H1 (cell line): Measurements from ENCODE around the gene PIK3R1. TPM values are rescaled to one million over a fixed set of nuclear protein-coding genes. Genes with fewer than 3 reads are reported as not detected.

Experiments used
- CTCF ChIA-PET: fragments of 300-600 bp; sonication (Branson Sonifier 250); formaldehyde crosslinking; loops from one replicate; lab custom pipeline; 2021; ENCODE audit not compliant: partially characterized antibody; lab: Charles Lee
- POLR2A ChIA-PET: fragments of 300-600 bp; sonication (Branson Sonifier 250); formaldehyde crosslinking; loops from one replicate; lab custom pipeline; 2021; ENCODE audit warnings: inconsistent platforms; ENCODE audit not compliant: partially characterized antibody; lab: Charles Lee
- DNase-seq, 2 experiments: peaks; one replicate each; pipeline versions ENCODE4 v3.0.0 to v3.0.0-alpha.2; 2010 to 2022; ENCODE audit warnings: low spot score in 2 of 2, low read depth in 1 of 2, mixed read lengths in 1 of 2
- FAIRE-seq: peaks from 2 replicates; lab custom pipeline; 2011; peaks lifted over from hg19 to GRCh38; lab: Jason Lieb, UNC
- H2AFZ ChIP-seq: 2 replicates; pipeline ENCODE4 v1.8.1; 2012; ENCODE audit warnings: low read length, inconsistent platforms
- H2AK5ac ChIP-seq: 2 replicates; pipeline ENCODE4 v1.6.1; 2013; ENCODE audit warnings: low read depth, low read length
- H2BK120ac ChIP-seq: replicated peaks from 2 replicates; pipeline ENCODE3; 2013; ENCODE audit warnings: low read depth, low read length, inconsistent platforms
- H2BK12ac ChIP-seq: 2 replicates; pipeline ENCODE4 v1.6.1; 2013; ENCODE audit warnings: low read depth, low read length
- H2BK15ac ChIP-seq: 2 replicates; pipeline ENCODE4 v1.6.1; 2013; ENCODE audit warnings: low read length
- H2BK20ac ChIP-seq: 2 replicates; pipeline ENCODE4 v1.6.1; 2013; ENCODE audit warnings: low read length
- H2BK5ac ChIP-seq: 2 replicates; pipeline ENCODE4 v1.6.1; 2013; ENCODE audit warnings: low read depth, low read length
- H3K14ac ChIP-seq: 2 replicates; pipeline ENCODE4 v1.6.1; 2013; ENCODE audit warnings: inconsistent platforms; ENCODE audit not compliant: insufficient read length
- H3K18ac ChIP-seq: 2 replicates; pipeline ENCODE4 v1.6.1; 2013; ENCODE audit warnings: low read length; ENCODE audit errors: extremely low read depth
- H3K23ac ChIP-seq: 2 replicates; pipeline ENCODE4 v1.6.1; 2013; ENCODE audit warnings: inconsistent platforms; ENCODE audit not compliant: insufficient read length
- H3K23me2 ChIP-seq: 2 replicates; pipeline ENCODE4 v1.6.1; 2013; ENCODE audit warnings: low read depth, low read length
- H3K27ac ChIP-seq: 2 replicates; pipeline ENCODE4 v1.6.1; 2011; ENCODE audit warnings: low read depth, low read length, inconsistent platforms
- H3K27me3 ChIP-seq, 4 experiments: replicated peaks in 1 of 4; 1 replicate in 1 of 4; 2 replicates in 3 of 4; pipeline versions ENCODE4 v1.6.1 to v1.8.1; 2011 to 2013; ENCODE audit warnings: low read length in 3 of 4, mild to moderate bottlenecking in 3 of 4, inconsistent platforms in 2 of 4, mixed read lengths in 2 of 4, moderate library complexity in 1 of 4; ENCODE audit not compliant: control insufficient read depth in 3 of 4, insufficient read depth in 3 of 4; ENCODE audit errors: extremely low read depth in 1 of 4
- H3K36me3 ChIP-seq, 4 experiments: 2 replicates each; pipeline versions ENCODE4 v1.6.1 to v1.8.1; 2011 to 2013; ENCODE audit warnings: mild to moderate bottlenecking in 4 of 4, low read length in 3 of 4, moderate library complexity in 2 of 4, control low read depth in 1 of 4, inconsistent platforms in 1 of 4; ENCODE audit not compliant: insufficient read depth in 4 of 4, control insufficient read depth in 2 of 4
- H3K4ac ChIP-seq: replicated peaks from 2 replicates; pipeline ENCODE3; 2013; ENCODE audit warnings: low read length, low read depth, mixed read lengths, inconsistent platforms; ENCODE audit not compliant: insufficient read length
- H3K4me1 ChIP-seq, 4 experiments: replicated peaks in 1 of 4; 1 replicate in 1 of 4; 2 replicates in 3 of 4; pipeline versions ENCODE4 v1.6.1 to v1.8.1; 2011 to 2013; ENCODE audit warnings: low read length in 3 of 4, inconsistent platforms in 2 of 4, mixed read lengths in 1 of 4; ENCODE audit not compliant: insufficient read depth in 4 of 4, control insufficient read depth in 3 of 4
- H3K4me2 ChIP-seq, 2 experiments: 2 replicates each; pipeline versions ENCODE4 v1.6.1 to v1.8.1; 2011 to 2013; ENCODE audit warnings: low read depth in 2 of 2, low read length in 2 of 2, control low read depth in 1 of 2, inconsistent platforms in 1 of 2, mild to moderate bottlenecking in 1 of 2; ENCODE audit not compliant: insufficient read depth in 1 of 2
- H3K4me3 ChIP-seq, 4 experiments: fragments of 200-600, 300-600 bp in 1 of 4; sonication (generic), shearing (Covaris generic), sonication (Bioruptor Twin) in 1 of 4; 2 replicates each; pipeline versions ENCODE4 v1.5.1 to v1.8.1; 2011 to 2016; ENCODE audit warnings: low read length in 4 of 4, low read depth in 3 of 4, control low read depth in 2 of 4, inconsistent platforms in 2 of 4, mild to moderate bottlenecking in 2 of 4, mixed read lengths in 1 of 4, moderate library complexity in 1 of 4; ENCODE audit not compliant: insufficient read depth in 2 of 4; ENCODE audit errors: extremely low read depth in 1 of 4
- H3K56ac ChIP-seq: replicated peaks from 2 replicates; pipeline ENCODE3; 2013; ENCODE audit warnings: low read depth, mild to moderate bottlenecking, mixed read lengths, low read length, inconsistent platforms; ENCODE audit not compliant: insufficient read length
- H3K79me1 ChIP-seq: 2 replicates; pipeline ENCODE4 v1.6.1; 2013; ENCODE audit warnings: low read depth, low read length, control low read depth
- H3K79me2 ChIP-seq, 2 experiments: 2 replicates each; pipeline versions ENCODE4 v1.6.1 to v1.8.1; 2012 to 2013; ENCODE audit warnings: low read length in 2 of 2, mild to moderate bottlenecking in 2 of 2, inconsistent platforms in 1 of 2; ENCODE audit not compliant: insufficient read depth in 2 of 2, control insufficient read depth in 1 of 2
- H3K9ac ChIP-seq, 4 experiments: replicated peaks in 1 of 4; 1 replicate in 1 of 4; 2 replicates in 3 of 4; pipeline versions ENCODE4 v1.6.1 to v1.8.1; 2011 to 2013; ENCODE audit warnings: low read depth in 3 of 4, low read length in 3 of 4, control low read depth in 2 of 4, mild to moderate bottlenecking in 2 of 4, moderate library complexity in 2 of 4, inconsistent platforms in 1 of 4; ENCODE audit errors: extremely low read depth in 1 of 4
- H3K9me3 ChIP-seq, 2 experiments: 2 replicates each; pipeline versions ENCODE4 v1.6.1 to v1.8.1; 2012 to 2013; ENCODE audit warnings: mild to moderate bottlenecking in 2 of 2, moderate library complexity in 2 of 2, control low read depth in 1 of 2, inconsistent platforms in 1 of 2, low read depth in 1 of 2, low read length in 1 of 2, mixed read lengths in 1 of 2; ENCODE audit not compliant: insufficient read depth in 2 of 2
- H4K20me1 ChIP-seq, 2 experiments: replicated peaks in 1 of 2; 2 replicates each; pipeline versions ENCODE3 to v1.8.1; 2011 to 2013; ENCODE audit warnings: inconsistent platforms in 2 of 2, low read length in 2 of 2, mild to moderate bottlenecking in 1 of 2; ENCODE audit not compliant: insufficient read depth in 2 of 2, control insufficient read depth in 1 of 2
- H4K5ac ChIP-seq: 2 replicates; pipeline ENCODE4 v1.6.1; 2013; ENCODE audit warnings: low read length, low read depth, mixed read lengths, inconsistent platforms; ENCODE audit not compliant: insufficient read length
- H4K8ac ChIP-seq: 2 replicates; pipeline ENCODE4 v1.8.0; 2013; ENCODE audit warnings: mild to moderate bottlenecking, moderate library complexity, low read length, inconsistent platforms; ENCODE audit not compliant: insufficient read depth; ENCODE audit errors: extremely low read depth
- H4K91ac ChIP-seq: replicated peaks from 2 replicates; pipeline ENCODE3; 2013; ENCODE audit warnings: low read length, mixed read lengths, inconsistent platforms; ENCODE audit not compliant: insufficient read length
- BRCA1 ChIP-seq: IDR thresholded peaks from 2 replicates; pipeline ENCODE4 v1.6.1; 2012; ENCODE audit warnings: low read depth, low read length, improper control_type of control experiment
- CREB1 ChIP-seq: IDR thresholded peaks from 2 replicates; pipeline ENCODE4 v1.6.1; 2012; ENCODE audit warnings: inconsistent platforms
- FOSL1 ChIP-seq: IDR thresholded peaks from 2 replicates; pipeline ENCODE4 v1.6.1; 2011; ENCODE audit warnings: mild to moderate bottlenecking, low read depth, low read length, moderate library complexity; ENCODE audit not compliant: insufficient read depth
- GABPA ChIP-seq: IDR thresholded peaks from 2 replicates; pipeline ENCODE4 v1.6.1; 2011; ENCODE audit warnings: mild to moderate bottlenecking, low read length, moderate library complexity, borderline replicate concordance; ENCODE audit not compliant: insufficient read depth
- JUN ChIP-seq: IDR thresholded peaks from 2 replicates; pipeline ENCODE4 v1.6.1; 2011; ENCODE audit warnings: low read depth, mild to moderate bottlenecking, improper control_type of control experiment, low read length
- KDM1A ChIP-seq: fragments of 200-600, 300-600 bp; sonication (generic); IDR thresholded peaks from 2 replicates; pipeline ENCODE4 v1.7.1; 2016; ENCODE audit warnings: mild to moderate bottlenecking, low read length, borderline replicate concordance
- MAFK ChIP-seq: IDR thresholded peaks from 2 replicates; pipeline ENCODE4 v1.6.1; 2012; ENCODE audit warnings: low read depth, mild to moderate bottlenecking, improper control_type of control experiment, low read length
- PHF8 ChIP-seq: fragments of 200-600 bp; sonication (generic); conservative IDR thresholded peaks from 2 replicates; pipeline ENCODE4 v1.7.1; 2012; ENCODE audit warnings: low read depth, mild to moderate bottlenecking, inconsistent platforms, low read length, moderate library complexity
- RNF2 ChIP-seq: fragments of 200-900, 300-1000 bp; sonication (generic); IDR thresholded peaks from 2 replicates; pipeline ENCODE4 v1.7.1; 2016; ENCODE audit warnings: borderline replicate concordance, low read depth, mild to moderate bottlenecking, antibody characterized with exemption, low read length; ENCODE audit not compliant: poor library complexity, severe bottlenecking; ENCODE audit errors: missing control alignments
- RXRA ChIP-seq: IDR thresholded peaks from 2 replicates; pipeline ENCODE4 v1.6.1; 2011; ENCODE audit warnings: low read depth, mild to moderate bottlenecking, low read length, moderate library complexity; ENCODE audit not compliant: insufficient read depth
- SIX5 ChIP-seq: IDR thresholded peaks from 2 replicates; pipeline ENCODE4 v1.6.1; 2011; ENCODE audit warnings: mild to moderate bottlenecking, low read depth, low read length
- SUZ12 ChIP-seq: fragments of 200-600 bp; sonication (generic); IDR thresholded peaks from 2 replicates; pipeline ENCODE4 v1.6.1; 2012; ENCODE audit warnings: mild to moderate bottlenecking, inconsistent platforms, low read length, moderate library complexity, mixed read lengths
- TEAD4 ChIP-seq: IDR thresholded peaks from 2 replicates; pipeline ENCODE4 v1.6.1; 2012; ENCODE audit warnings: low read depth, low read length, inconsistent platforms, mixed read lengths
- YY1 ChIP-seq: IDR thresholded peaks from 2 replicates; pipeline ENCODE4 v1.6.1; 2011; ENCODE audit warnings: low read depth, mild to moderate bottlenecking, low read length
- WGBS, 2 experiments: shearing (Covaris generic) in 1 of 2; methylation state at CpG; one replicate each; pipeline versions ENCODE4 v1.1.6 to v1.1.7; 2013 to 2015; ENCODE audit warnings: low lambda C conversion rate in 2 of 2, mixed read lengths in 2 of 2, inconsistent platforms in 1 of 2, low coverage in 1 of 2, missing lambda C conversion rate in 1 of 2; ENCODE audit not compliant: insufficient replicate concordance in 2 of 2, insufficient coverage in 1 of 2, insufficient read length in 1 of 2; ENCODE audit errors: extremely low coverage in 1 of 2, missing lambda C conversion rate in 1 of 2; 5-methylcytosine and 5-hydroxymethylcytosine counted together
- polyA plus RNA-seq, 7 experiments: library from polyadenylated mRNA; depleted of rRNA in 3 of 7; stranded (reverse) in 5 of 7; unstranded in 2 of 7; fragments of >200 nt in 5 of 7; fragments of 200-250 nt in 2 of 7; gene quantifications; 1 replicate in 5 of 7; 2 replicates in 1 of 7; 4 replicates in 1 of 7; pipeline versions ENCODE4 v1.2.1 to v1.2.3, GENCODE V29; 2011 to 2013; ENCODE audit warnings: missing spikeins in 2 of 7, mixed read lengths in 2 of 7
- total RNA-seq: library from RNA; stranded (reverse); fragmentation: NEBNext Ultra II Directional; extraction: Animal tissue kit (Norgen Biotek cat#: 25700); gene quantifications from 2 replicates; pipeline ENCODE4 v1.2.1, GENCODE V29; 2021

The PIK3R1 gene
- total and polyA plus RNA-seq, 2 of the 8 experiments (the other 6 are each of a cell fraction or from before 2014, with no cell fraction given), result 2.3 to 13.7 TPM

- Histone ChIP-seq H4K20me1 (no peaks in the 10 kb centered on the region), H3K9me3 (no peaks in the 10 kb centered on the region; a peak in 1 of 4 replicates), H2AK5ac (no peak overlapping the region), H3K23me2 (no peaks in the 10 kb centered on the region), H3K14ac (no peak overlapping the region), H3K36me3 (no peaks in the 10 kb centered on the region), H4K91ac (no peak overlapping the region), H2AFZ (no peak overlapping the region), H2BK20ac (no peak overlapping the region), H2BK120ac (no peak overlapping the region), H3K4me3 (no peak overlapping the region)
- FAIRE-seq, result no peak
- ChIA-PET CTCF (interaction anchor here (0.7 to 1.0 kb wide), 3 partner anchors 64 to 662 kb away, joined by 3 read pairs; no protein-coding TSS in a partner anchor), POLR2A (no interaction called here)
- TF ChIP-seq SUZ12, result no peak
- no peak for TF ChIP-seq SIX5
- no peak for TF ChIP-seq PHF8
- TF ChIP-seq KDM1A, result no peak
- TF ChIP-seq RXRA, result no peak
- no peak for TF ChIP-seq GABPA
- TF ChIP-seq RNF2, result no peak
- no peak for TF ChIP-seq MAFK
- TF ChIP-seq BRCA1, result no peak
- no peak for TF ChIP-seq YY1
- no peak for TF ChIP-seq FOSL1
- TF ChIP-seq TEAD4, result no peak
- no peak for TF ChIP-seq CREB1
- no peak for TF ChIP-seq JUN
- TF ChIP-seq, all 59 proteins: peak for 0
- H2BK5ac ChIP-seq, result no peak overlapping the region
- no peak overlapping the region for H3K4ac ChIP-seq
- no peak overlapping the region for H3K27ac ChIP-seq
- no peak overlapping the region for H3K56ac ChIP-seq
- H3K79me1 ChIP-seq, result no peaks in the 10 kb centered on the region; the same call in 1 of the 2 replicates
- H2BK15ac ChIP-seq, result no peak overlapping the region
- H3K4me1 ChIP-seq, result peaks cover 0 to 5% (median 4%) of the 10 kb centered on the region in 4 experiments; a peak in 3 of 7 replicates
- no peaks in the 10 kb centered on the region for H3K79me2 ChIP-seq
- WGBS, 2 experiments, result 90% methylated on average over 3 of the region's 3 CpGs; no CpG with 5 or more reads in 1 of the 2 experiments
- H4K5ac ChIP-seq, result no peak overlapping the region
- no peak for DNase-seq
- H3K4me2 ChIP-seq, result no peak overlapping the region
- no peak overlapping the region for H3K23ac ChIP-seq
- H4K8ac ChIP-seq, result no peak overlapping the region
- no peak overlapping the region for H3K9ac ChIP-seq
- no peaks in the 10 kb centered on the region for H3K27me3 ChIP-seq
- no peak overlapping the region for H3K18ac ChIP-seq
- no peak overlapping the region for H2BK12ac ChIP-seq
These were observed 29.8 kb downstream of the PIK3R1 start for GRCh38 chr5:68245319-68245718.
